Peyer's patch (tissue), 4 donors: Measurements from ENCODE around the gene CLTCL1. TPM values are rescaled to one million over a fixed set of nuclear protein-coding genes. Genes with fewer than 3 reads are reported as not detected.

Experiments
- DNase-seq, 3 donors: peaks; one replicate each; pipeline ENCODE4 v3.0.0-alpha.2; 2017 to 2019
- H3K27ac ChIP-seq, 4 donors: fragments of 200-600 bp; sonication (generic); one replicate each; pipeline ENCODE4 v1.5.1; 2016 to 2019
- H3K27me3 ChIP-seq, 2 donors: fragments of 200-600 bp; sonication (generic); one replicate each; pipeline ENCODE4 v1.5.1; 2019
- H3K36me3 ChIP-seq, 3 donors: fragments of 200-600 bp; sonication (generic); one replicate each; pipeline ENCODE4 v1.5.1; 2016 to 2019
- H3K4me1 ChIP-seq, 4 donors: fragments of 200-600 bp; sonication (generic); one replicate each; pipeline ENCODE4 v1.5.1; 2016 to 2019
- H3K4me3 ChIP-seq, 4 donors: fragments of 200-600 bp; sonication (generic); 1 replicate in 3 of 4; 2 replicates in 1 of 4; pipeline ENCODE4 v1.5.1; 2016 to 2019; ENCODE audit warnings: mild to moderate bottlenecking in 1 of 4
- H3K9me3 ChIP-seq, 4 donors: fragments of 200-600 bp; sonication (generic); one replicate each; pipeline ENCODE4 v1.5.1; 2016 to 2019; ENCODE audit warnings: mild to moderate bottlenecking in 1 of 4
- CTCF ChIP-seq, 6 experiments: fragments of 450-650 bp in 4 of 6; fragments of 200-600 bp in 2 of 6; sonication (generic) in 1 of 6; IDR thresholded peaks; one replicate each; pipeline ENCODE4 v1.5.1; 2017 to 2019; ENCODE audit warnings: antibody characterized with exemption in 6 of 6, mild to moderate bottlenecking in 3 of 6, moderate library complexity in 1 of 6
- POLR2A ChIP-seq, 2 donors: fragments of 450-650 bp; IDR thresholded peaks; one replicate each; pipeline ENCODE4 v1.5.1; 2017; ENCODE audit warnings: antibody characterized with exemption in 2 of 2, mild to moderate bottlenecking in 2 of 2, moderate library complexity in 2 of 2
- total RNA-seq, 4 donors: library from RNA; depleted of rRNA; stranded (reverse); fragments of >200 nt; gene quantifications; one replicate each; pipeline ENCODE4 v1.1.0, GENCODE V29; 2016

CLTCL1 gene
- total RNA-seq, 4 donors from 2014 or later: 0.47 to 3.9 (median 3.0) TPM

DNA sequence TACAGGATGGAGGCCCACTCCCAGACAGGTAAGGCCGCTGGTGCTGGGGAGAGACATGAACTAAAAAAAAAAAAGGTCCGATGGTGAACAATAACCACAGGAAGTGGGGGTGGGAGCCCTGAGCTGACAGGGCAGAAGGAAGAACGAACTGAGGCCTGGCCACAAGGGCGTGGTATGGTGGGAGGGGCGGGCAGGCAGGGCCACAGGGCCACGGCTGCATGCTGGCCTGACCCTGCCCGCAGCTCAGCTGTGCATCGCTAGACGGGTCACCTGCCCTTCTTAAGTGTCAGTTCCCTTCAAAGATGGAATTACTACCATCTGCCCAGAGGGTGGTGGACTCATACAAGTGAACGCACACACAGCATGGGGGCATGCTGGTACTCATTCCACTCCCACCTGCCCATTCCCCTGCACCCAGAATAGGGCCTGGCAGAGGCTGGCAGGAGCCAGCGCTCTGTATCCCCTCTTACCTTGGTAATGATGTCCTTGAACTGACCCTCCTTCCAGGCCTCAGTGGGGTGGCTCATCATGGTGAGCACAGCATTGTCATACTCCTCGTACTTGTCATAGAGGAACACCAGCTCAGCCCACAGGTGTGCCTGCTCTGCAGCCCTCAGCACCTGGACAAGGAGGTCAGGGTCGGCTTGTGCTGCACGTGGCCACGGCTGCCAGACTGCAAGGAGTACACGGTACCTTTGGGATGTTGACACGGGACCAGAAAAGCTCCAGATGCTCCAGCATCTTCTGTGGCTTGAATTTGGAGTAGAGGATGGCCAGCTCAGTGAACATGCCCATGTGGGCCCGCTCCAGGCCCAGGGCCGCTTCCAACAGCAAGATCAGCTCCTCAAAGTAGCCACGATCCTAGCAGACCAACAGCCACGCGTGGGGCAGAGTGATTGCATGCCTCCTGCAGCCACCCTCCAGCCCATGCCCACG, 95.5 kb downstream of the CLTCL1 start:
- H3K9me3 ChIP-seq: no peaks in the 10 kb centered on the region
- no peaks in the 10 kb centered on the region for H3K4me1 ChIP-seq
- no peaks in the 10 kb centered on the region for H3K36me3 ChIP-seq
- TF ChIP-seq CTCF (IDR thresholded peaks at IDR 0.05) (no peak), POLR2A (IDR thresholded peaks at IDR 0.05) (no peak)
- H3K4me3 ChIP-seq: no peak overlapping the region
- no peaks in the 10 kb centered on the region for H3K27me3 ChIP-seq
- DNase-seq: peak in 1 of 3 donors; percentile 30
- no peak overlapping the region for H3K27ac ChIP-seq

- no peaks in the 10 kb centered on the region for H3K9me3 ChIP-seq
- DNase-seq: no peak
- H3K27me3 ChIP-seq: no peaks in the 10 kb centered on the region
- no peak for TF ChIP-seq CTCF (IDR thresholded peaks at IDR 0.05)
- H3K36me3 ChIP-seq: no peaks in the 10 kb centered on the region
- H3K4me3 ChIP-seq: no peak overlapping the region
- no peak overlapping the region for H3K27ac ChIP-seq
- H3K4me1 ChIP-seq: no peaks in the 10 kb centered on the region
Measured at GRCh38 chr22:19194766-19195536, 96.6 kb downstream of the CLTCL1 start.

DNA sequence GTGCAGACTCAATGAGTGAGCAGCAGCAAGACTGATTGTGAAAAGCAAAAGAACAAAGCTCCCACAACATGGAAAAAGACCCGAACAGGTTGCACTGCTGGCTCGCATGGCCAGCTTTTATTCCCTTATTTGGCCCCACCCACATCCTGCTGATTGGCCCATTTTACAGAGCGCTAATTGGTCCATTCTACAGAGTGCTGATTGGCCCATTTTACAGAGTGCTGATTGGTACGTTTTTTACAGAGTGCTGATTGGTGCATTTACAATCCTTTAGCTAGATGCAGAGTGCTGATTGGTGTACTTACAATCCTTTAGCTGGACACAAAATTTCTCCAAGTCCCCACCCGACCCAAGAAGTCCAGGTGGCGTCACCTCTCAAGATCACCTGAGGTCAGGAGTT, 97.6 kb downstream of the CLTCL1 start:
- no peak overlapping the region for H3K4me3 ChIP-seq
- no peaks in the 10 kb centered on the region for H3K27me3 ChIP-seq
- no peaks in the 10 kb centered on the region for H3K36me3 ChIP-seq
- no peak overlapping the region for H3K27ac ChIP-seq
- TF ChIP-seq POLR2A (IDR thresholded peaks at IDR 0.05) (no peak), CTCF (IDR thresholded peaks at IDR 0.05) (no peak)
- H3K9me3 ChIP-seq: no peaks in the 10 kb centered on the region
- no peak for DNase-seq
- no peaks in the 10 kb centered on the region for H3K4me1 ChIP-seq

GRCh38 chr22:19187716-19188563, 103.6 kb downstream of the CLTCL1 start:
- no peak for TF ChIP-seq POLR2A (IDR thresholded peaks at IDR 0.05)
- TF ChIP-seq CTCF (IDR thresholded peaks at IDR 0.05): no peak
- Histone ChIP-seq H3K9me3 (no peaks in the 10 kb centered on the region), H3K4me3 (no peak overlapping the region), H3K27ac (no peak overlapping the region), H3K36me3 (no peaks in the 10 kb centered on the region), H3K4me1 (no peaks in the 10 kb centered on the region), H3K27me3 (no peaks in the 10 kb centered on the region)
- DNase-seq: no peak

GRCh38 chr22:19184276-19184997, 107.1 kb downstream of the CLTCL1 start:
- TF ChIP-seq CTCF (IDR thresholded peaks at IDR 0.05) (no peak), POLR2A (IDR thresholded peaks at IDR 0.05) (no peak)
- Histone ChIP-seq H3K27ac (no peak overlapping the region), H3K4me3 (no peak overlapping the region), H3K36me3 (no peaks in the 10 kb centered on the region), H3K9me3 (no peaks in the 10 kb centered on the region), H3K4me1 (peaks cover 0 to 5% (median under 1%) of the 10 kb centered on the region in 4 donors), H3K27me3 (no peaks in the 10 kb centered on the region)
- DNase-seq: no peak
